ENCODE measurements around the gene TPM3.
"Not testable (repeated sequence)": the region's sequence is repeated elsewhere in the genome, so short reads cannot be mapped to it uniquely, and the experiment has no call there.

Gene TPM3

GRCh38 chr1:154205778-154206177 is 13.9 kb upstream of the TPM3 start:
- not testable (repeated sequence) for DNase-seq (ENCODE audit: low read depth in 2 of 2)

DNA sequence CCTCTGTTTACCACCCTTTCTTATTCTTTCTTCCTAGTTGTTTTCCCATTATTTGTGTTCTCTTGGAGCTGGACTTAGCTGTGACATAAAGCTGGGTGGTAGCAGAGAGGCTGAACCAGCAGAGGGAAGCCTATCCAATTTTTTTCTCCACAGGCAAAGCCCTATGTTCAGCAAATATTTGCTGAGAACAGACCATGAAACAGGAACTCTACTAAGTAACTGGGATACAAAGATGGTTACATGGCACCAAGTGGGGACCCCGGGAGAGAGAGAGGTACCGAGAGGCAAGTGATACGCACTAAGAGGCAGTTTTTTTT is 7.6 kb upstream of the TPM3 start:
- DNase-seq (ENCODE audit: low read depth in 2 of 2), result no peak

DNA sequence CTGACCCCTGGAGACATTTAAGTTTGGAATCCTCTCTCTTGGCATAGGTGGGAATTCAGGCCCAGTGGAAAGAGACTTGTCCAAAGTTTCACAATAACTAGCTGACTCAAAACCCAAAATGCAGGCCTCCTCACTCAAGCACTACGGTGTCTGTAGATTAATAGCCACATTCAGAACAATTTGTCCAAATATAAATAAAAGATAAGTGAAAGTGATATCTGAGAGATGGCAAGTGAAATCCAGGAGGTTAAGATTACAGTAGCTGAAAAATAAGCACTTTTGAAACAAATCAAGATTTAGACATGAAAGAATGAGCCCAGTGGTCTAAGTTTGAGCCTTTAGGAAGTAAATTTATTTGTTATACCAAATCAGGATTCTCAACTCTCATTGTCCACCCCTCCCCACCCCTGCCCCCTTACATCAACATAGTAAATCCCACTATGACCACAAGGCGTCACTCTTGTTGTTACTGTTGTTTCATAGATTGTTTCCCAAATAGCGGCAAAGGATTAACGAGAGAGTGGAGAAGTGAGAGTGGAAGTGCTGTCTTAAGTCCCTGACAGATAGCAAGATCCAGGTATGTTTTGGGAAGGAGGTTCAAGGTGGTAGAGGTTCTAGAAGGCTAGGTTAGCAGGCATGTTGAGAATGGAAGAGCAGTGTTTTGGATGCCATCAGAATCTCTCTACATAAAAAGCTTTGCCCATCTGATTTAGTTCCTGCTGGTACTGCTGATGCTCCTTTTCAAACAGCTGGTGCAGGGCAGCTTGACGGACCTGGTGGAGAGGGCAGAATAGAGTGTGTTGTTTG is 7.1 kb upstream of the TPM3 start:
- DNase-seq (ENCODE audit: low read depth in 2 of 2), result peak in 1 of 2 experiments; percentile 29

DNA sequence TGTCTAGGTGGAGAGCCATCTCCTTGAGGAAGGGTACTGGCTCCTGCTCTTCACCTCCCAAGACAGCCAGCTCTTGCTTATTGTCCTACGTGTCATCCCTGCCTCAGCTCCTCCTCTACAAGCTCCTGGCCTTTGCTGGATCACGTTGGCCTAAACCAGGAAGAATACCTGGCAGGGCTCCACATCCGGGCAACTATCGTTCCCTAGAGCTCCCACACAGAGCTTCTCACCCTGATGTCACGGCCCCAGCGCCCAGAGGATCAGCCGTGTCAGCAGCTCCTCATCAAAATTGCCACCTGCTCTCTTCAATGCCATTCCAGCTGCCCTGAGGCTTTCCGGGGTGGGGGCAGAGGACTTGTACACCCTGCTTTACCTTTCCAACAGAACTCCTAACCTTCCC is 1.9 kb upstream of the TPM3 start:
- no peak for DNase-seq (ENCODE audit: low read depth in 2 of 2)

GRCh38 chr1:154192476-154192875 is 576 bp upstream of the TPM3 start:
- no peak for DNase-seq (ENCODE audit: low read depth in 2 of 2)

- DNase-seq (ENCODE audit: low read depth in 2 of 2), result no peak
Observed at GRCh38 chr1:154190550-154190949, 1.4 kb downstream of the TPM3 start.

DNA sequence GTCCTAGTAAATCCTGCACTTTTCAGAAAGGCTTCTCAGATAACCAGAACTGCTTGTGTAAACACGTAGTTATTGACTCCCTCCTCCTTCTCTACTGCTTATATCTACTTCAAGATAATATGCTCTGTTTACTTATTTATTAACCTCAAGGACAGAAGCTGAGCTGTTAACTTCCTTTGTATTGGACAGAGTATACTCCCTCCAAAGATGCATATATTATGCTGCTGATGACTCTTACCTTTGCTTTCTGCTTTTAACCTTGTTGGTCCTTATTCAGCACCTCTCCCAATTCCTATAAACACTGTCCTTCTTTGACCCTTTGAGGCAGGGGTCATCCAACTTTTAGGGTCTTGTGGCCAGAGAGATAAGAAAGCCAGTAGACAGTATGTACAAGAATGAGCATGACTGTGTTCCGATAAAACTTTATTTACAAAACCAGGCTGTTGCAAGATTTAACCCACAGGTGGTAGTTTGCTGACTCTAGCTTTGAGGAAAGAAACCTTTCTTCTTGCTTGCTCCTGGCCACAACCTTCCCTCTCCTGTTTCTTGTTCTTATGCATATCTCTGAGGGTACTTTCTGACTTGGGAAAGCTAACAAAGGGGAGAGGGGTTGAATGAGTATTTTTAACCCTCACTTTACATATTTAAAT is 4.9 kb downstream of the TPM3 start:
- DNase-seq (ENCODE audit: low read depth in 2 of 2), result no peak

GRCh38 chr1:154186177-154186576 is 5.7 kb downstream of the TPM3 start:
- DNase-seq (ENCODE audit: low read depth in 2 of 2), result no peak

DNA sequence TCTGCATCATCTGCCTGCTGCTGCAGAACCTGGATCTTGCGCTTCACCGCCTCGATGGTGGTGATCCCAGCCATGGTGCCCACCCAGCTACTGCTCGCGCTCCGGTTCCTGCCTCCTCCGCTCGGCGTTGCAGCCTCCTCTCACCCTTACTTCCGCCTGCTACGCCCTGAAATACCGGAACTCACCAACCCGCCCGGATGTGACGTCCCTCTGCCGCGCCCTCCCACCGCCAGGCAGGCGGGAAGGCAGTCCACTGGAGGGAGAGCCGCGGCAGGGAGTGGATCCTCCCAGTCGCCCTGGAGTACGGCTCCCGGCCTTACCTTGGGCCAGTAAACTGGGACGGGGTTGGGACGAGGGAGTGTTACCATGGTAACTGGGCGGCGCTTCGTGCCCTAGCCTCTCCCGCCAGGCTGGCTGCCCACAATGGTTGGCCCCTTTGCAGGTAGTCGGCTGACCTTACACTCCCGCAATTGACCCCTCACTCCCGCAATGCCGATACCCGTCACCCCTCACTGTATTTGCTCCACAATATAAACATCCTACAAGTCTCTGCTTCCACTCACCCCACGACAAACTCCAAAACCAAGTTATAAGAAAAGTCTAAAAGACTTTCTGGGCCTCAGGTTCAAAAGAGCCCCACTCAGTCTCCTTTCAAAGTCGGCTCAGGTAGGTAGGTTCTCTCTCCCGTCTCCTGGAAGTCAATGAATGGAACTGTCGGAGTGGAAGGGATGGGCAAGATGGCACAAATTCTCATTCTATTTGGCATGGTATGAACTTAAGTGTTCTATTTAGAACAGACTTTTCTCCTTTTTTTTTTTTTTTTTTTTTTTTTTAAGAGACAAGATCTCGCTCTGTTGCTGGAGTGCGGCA is 8.6 kb downstream of the TPM3 start:
- peak; percentile 77 to 79 for DNase-seq (ENCODE audit: low read depth in 2 of 2)

GRCh38 chr1:154182344-154183045 is 9.4 kb downstream of the TPM3 start:
- DNase-seq (ENCODE audit: low read depth in 2 of 2), result no peak

GRCh38 chr1:154181944-154182343 is 10.0 kb downstream of the TPM3 start:
- no peak for DNase-seq (ENCODE audit: low read depth in 2 of 2)

DNA sequence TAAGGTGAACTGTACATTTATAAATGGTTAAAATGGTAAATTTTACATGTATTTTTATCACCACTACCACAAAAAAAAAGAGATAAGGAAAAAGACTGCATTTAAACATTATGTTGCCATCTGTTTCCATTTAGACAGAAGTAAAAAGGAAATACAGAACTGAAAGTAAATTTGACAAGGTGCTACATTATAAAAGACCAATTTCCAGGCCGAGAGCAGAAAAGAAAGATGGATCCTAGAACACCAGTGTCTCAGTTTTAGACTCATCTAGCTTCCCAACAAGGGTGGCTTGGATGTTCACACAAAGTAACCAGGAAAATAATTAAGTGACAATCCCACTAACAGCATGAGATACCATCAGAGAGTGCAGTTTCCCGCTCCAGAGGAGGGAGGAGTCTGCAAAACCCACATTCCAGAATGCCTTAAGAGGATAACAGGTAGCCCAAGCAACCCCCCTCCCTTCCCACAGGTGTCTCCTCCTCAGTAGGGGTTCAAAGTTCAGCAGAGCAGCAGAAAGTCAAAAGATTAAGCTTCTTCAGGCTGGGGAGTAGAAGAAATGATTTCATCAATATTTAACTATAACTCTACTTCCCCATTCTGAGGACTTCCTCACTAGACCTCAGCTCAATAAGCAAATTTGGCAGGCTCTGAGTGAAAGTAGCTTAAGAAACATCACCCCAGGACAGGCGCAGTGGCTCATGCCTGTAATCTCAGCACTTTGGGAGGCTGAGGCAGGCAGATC is 11.8 kb downstream of the TPM3 start:
- no peak for DNase-seq (ENCODE audit: low read depth in 2 of 2)

- no peak for DNase-seq (ENCODE audit: low read depth in 2 of 2)
Observed at GRCh38 chr1:154178911-154179811, 12.7 kb downstream of the TPM3 start.

- no peak for DNase-seq (ENCODE audit: low read depth in 2 of 2)
Observed at GRCh38 chr1:154178013-154178412, 13.9 kb downstream of the TPM3 start.

DNA sequence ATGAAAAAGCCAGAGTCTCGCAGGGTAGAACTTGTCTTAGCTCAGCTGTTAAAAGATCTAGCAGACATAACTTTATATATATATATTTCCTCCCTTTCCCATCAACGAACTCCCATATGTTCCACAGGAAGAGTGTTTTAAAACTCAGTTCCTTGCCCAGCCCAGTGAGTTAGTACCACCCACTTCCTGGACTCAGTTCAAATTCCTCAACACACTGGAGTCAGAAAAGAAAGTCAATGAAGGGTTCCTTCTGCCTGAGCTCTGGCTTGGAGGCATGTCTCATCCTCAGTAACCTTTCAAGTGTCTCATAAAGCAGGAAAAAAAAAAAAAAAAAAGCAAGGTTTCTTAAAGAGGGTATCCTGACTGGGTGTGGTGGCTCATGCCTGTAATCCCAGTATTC is 15.6 kb downstream of the TPM3 start:
- peak; percentile 35 to 40 for DNase-seq (ENCODE audit: low read depth in 2 of 2)

- no peak for DNase-seq (ENCODE audit: low read depth in 2 of 2)
Observed at GRCh38 chr1:154174654-154175053, 17.2 kb downstream of the TPM3 start.

DNA sequence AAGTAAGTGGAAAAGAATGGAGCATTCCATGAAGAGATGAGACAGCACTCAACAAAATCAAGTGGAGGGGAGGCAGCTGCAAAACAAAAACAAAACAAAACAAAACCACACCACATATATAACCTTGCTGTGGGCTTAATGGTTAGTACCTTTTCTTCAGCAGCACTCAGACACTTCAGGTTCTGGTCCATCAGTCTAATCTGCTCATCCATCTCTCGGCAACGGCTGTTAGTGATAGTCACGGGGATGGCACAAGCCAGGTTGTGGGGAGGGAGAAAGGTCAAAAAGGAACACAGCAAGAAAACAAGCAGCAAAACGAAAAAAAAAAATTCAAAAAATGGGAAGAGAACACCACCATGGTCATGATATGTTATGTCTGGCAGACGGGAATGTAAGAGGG is 20.0 kb downstream of the TPM3 start:
- DNase-seq (ENCODE audit: low read depth in 2 of 2), result no peak

DNA sequence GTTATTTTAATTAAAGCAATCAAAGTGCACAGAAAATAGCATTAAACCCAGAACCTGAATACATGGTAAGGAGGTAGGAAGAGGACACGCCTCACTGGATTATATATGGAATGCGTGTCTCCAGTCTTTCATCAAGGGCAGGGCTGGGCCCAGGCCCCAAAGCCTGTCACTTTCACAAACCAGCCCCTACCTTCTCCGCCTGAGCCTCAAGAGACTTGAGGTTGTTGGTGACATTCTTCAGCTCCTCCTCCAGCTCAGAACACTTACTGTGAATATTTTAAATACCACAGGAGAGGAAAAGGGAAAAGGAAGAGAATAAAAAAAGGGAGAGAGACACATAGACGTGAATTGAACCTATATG is 20.7 kb downstream of the TPM3 start:
- no peak for DNase-seq (ENCODE audit: low read depth in 2 of 2)

DNA sequence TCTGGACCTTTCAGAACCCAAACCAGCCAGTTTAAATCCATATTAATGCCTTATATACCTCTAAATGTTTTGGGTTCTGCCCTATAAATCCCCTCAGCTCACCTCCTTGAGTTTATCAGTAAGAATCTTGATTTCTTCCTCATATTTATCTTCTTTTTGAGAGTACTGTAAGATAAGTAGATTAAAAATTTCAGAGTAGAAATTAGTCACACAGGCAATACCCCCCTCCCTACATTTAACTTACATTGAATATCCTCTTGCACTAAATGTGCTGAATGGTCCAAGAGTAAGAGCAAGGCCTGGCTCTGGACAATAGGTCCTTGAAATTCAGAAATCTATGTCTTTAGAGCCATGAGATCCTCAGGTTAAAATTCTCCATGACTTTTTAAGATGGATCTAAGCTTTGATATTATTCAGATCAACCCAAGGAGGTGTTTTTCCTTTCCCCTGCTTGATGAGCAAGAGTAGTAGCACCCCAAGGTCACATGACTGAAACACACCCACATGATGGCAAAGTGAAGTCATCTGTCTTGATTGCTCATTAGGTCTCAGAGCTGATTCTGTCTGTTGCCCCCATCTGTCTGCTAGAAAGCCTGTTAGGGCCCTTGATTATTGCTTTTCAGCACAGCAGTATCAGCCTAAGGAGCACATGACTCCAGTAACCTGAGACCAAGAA is 21.2 kb downstream of the TPM3 start:
- DNase-seq (ENCODE audit: low read depth in 2 of 2), result no peak

DNA sequence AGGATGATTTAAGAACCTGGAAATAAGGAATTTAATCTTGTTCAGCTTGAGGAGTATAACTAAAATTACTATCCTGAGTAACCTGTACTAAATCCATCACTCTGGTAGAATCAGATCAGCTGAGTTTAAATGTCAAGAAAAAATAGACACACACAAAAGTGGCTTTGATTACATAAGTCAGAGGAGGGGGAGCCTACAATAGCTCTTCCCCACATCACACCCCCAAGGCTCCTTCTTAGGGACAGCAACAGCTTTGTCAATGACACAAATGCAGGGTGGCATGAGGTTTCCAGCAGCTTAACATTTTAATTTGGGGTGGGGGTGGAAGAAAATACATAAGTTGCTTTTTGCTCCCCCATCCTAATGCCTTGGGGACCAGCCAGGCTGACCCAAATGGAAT is 24.4 kb downstream of the TPM3 start:
- DNase-seq (ENCODE audit: low read depth in 2 of 2), result no peak

Data from fibroblast of skin of left biceps (primary cell).